Sigmoid colon (tissue), 7 donors: ENCODE measurements around the gene PRKD1. TPM values are rescaled to one million over a fixed set of nuclear protein-coding genes. Genes with fewer than 3 reads are reported as not detected.

ENCODE experiments used
- DNase-seq: peaks from one replicate; pipeline ENCODE4 v3.0.0-alpha.2; 2019
- H3K27ac ChIP-seq, 4 donors: fragments of 200-600 bp; sonication (generic); one replicate each; pipeline ENCODE4 v1.5.1; 2016 to 2019; ENCODE audit warnings: mild to moderate bottlenecking in 1 of 4
- H3K27me3 ChIP-seq, 3 donors: fragments of 200-600 bp; sonication (generic); one replicate each; pipeline ENCODE4 v1.5.1; 2019; ENCODE audit warnings: mild to moderate bottlenecking in 1 of 3
- H3K36me3 ChIP-seq, 4 donors: fragments of 200-600 bp; sonication (generic); one replicate each; pipeline ENCODE4 v1.5.1; 2016 to 2019
- H3K4me1 ChIP-seq, 4 donors: fragments of 200-600 bp; sonication (generic); one replicate each; pipeline ENCODE4 v1.5.1; 2017 to 2019
- H3K4me3 ChIP-seq, 4 donors: fragments of 200-600 bp; sonication (generic); one replicate each; pipeline ENCODE4 v1.5.1; 2017 to 2019; ENCODE audit warnings: mild to moderate bottlenecking in 2 of 4, moderate library complexity in 1 of 4
- H3K9me3 ChIP-seq, 4 donors: fragments of 200-600 bp in 3 of 4; sonication (generic) in 3 of 4; one replicate each; pipeline versions ENCODE4 v1.5.1 to v1.6.1; 2013 to 2019
- EP300 ChIP-seq, 4 donors: sonication (generic); formaldehyde crosslinking; IDR thresholded peaks; one replicate each; pipeline ENCODE4 v1.6.1; 2017; ENCODE audit warnings: antibody characterized with exemption in 4 of 4
- POLR2A ChIP-seq, 2 donors: fragments of 450-650 bp; IDR thresholded peaks; one replicate each; pipeline ENCODE4 v1.6.1; 2016; ENCODE audit warnings: antibody characterized with exemption in 2 of 2, mild to moderate bottlenecking in 2 of 2, moderate library complexity in 2 of 2
- POLR2AphosphoS5 ChIP-seq, 4 donors: sonication (generic); formaldehyde crosslinking; IDR thresholded peaks; one replicate each; pipeline ENCODE4 v1.6.1; 2017; ENCODE audit warnings: antibody characterized with exemption in 4 of 4
- WGBS, 2 donors: extraction: QIAGEN DNeasy Blood & Tissue Kit; methylation state at CpG; one replicate each; pipeline ENCODE4 v1.1.7; 2013; 5-methylcytosine and 5-hydroxymethylcytosine counted together
- intact Hi-C: fragments of 100-400 bp; cut with DNase I; formaldehyde crosslinking; loops from one replicate; pipeline ENCODE4 v1.15.1; 2023
- polyA plus RNA-seq, 3 donors: library from polyadenylated mRNA; stranded (reverse); fragments of 200-250 nt; gene quantifications; one replicate each; pipeline ENCODE4 v1.2.3, GENCODE V29; 2013
- total RNA-seq, 4 donors: library from RNA; depleted of rRNA; stranded (reverse); fragments of >200 nt; gene quantifications; one replicate each; pipeline ENCODE4 v1.1.0, GENCODE V29; 2016
- TF ChIP-seq, protein P1 (sequence below), 4 experiments: fragments of 450-650 bp in 3 of 4; fragments of 200-600 bp in 1 of 4; IDR thresholded peaks; one replicate each; pipeline ENCODE4 v1.5.1; 2016 to 2019; ENCODE audit warnings: antibody characterized with exemption in 4 of 4, mild to moderate bottlenecking in 3 of 4, moderate library complexity in 2 of 4
- donor health status: healthy with polysubstance abuse.
- donor health status: Bipolar disorder and iron deficiency.
- donor health status: healthy.

Gene PRKD1
- 10 to 100 TPM; 14.5 to 27.1 (median 22.8) TPM for total RNA-seq
- 1 to 10 TPM in 1 of 3 donors, under 1 TPM in 2; 0.46 to 2.3 (median 0.60) TPM for polyA plus RNA-seq

DNA sequence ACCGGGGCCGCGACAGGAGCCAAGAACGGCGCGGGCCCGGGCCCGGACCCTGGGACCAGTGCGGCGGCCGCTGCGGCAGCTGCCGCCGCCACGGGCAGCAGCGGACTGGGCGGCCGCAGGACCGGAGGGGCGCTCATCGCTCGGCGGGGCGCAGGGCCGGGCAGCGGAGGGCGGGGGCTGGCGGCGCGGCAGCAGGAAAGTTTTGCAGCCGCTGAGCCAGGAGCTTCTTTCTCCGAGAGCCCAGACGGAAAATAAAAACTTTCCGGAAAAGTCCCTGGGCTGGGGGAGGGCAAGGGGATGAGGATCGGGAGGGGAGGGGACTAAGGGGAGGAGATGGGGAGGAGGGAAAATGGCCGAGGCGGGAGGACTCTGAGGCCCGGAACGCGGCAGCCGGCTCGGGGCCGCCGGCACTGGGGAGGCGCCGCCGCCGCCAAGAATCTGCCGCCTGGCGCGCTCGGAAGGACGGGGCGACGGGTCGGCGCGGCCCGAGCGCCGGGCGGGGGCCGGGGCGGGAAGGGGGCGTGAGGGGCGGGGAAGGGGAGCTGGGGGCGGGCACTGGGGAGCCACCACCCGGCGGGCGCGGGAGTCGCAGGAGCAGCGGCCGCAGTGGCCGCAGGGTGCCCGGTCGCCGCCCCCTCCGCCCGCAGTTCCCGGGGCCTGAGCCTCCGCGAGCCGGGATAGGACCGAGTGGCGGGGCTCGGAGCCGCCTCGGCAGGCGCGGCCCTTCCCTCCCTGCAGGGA lies at the start of gene PRKD1:
PRKD1 (minus strand) TSS at position 472 of the 741 bp plus-strand sequence.
- no peaks in the 10 kb centered on the region for H3K9me3 ChIP-seq
- DNase-seq, result peak; percentile 78
- H3K4me1 ChIP-seq, result peaks cover 0 to 32% (median 22%) of the 10 kb centered on the region in 4 donors
- TF ChIP-seq EP300 (IDR thresholded peaks at IDR 0.05) (no peak), POLR2A (IDR thresholded peaks at IDR 0.05) (no peak), POLR2AphosphoS5 (IDR thresholded peaks at IDR 0.05) (peak in 1 of 4 donors; percentile 9)
- TF ChIP-seq, protein P1, sequence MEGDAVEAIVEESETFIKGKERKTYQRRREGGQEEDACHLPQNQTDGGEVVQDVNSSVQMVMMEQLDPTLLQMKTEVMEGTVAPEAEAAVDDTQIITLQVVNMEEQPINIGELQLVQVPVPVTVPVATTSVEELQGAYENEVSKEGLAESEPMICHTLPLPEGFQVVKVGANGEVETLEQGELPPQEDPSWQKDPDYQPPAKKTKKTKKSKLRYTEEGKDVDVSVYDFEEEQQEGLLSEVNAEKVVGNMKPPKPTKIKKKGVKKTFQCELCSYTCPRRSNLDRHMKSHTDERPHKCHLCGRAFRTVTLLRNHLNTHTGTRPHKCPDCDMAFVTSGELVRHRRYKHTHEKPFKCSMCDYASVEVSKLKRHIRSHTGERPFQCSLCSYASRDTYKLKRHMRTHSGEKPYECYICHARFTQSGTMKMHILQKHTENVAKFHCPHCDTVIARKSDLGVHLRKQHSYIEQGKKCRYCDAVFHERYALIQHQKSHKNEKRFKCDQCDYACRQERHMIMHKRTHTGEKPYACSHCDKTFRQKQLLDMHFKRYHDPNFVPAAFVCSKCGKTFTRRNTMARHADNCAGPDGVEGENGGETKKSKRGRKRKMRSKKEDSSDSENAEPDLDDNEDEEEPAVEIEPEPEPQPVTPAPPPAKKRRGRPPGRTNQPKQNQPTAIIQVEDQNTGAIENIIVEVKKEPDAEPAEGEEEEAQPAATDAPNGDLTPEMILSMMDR (IDR thresholded peaks at IDR 0.05), result peak in 1 of 4 experiments; percentile 41
- 2% methylated on average over 91 of the region's 91 CpGs for WGBS, 2 donors
- peak within 1 kb of the TSS; percentile 67 to 88 (median 72) for H3K4me3 ChIP-seq
- H3K27me3 ChIP-seq, result no peaks in the 10 kb centered on the region
- peak within 1 kb of the TSS; percentile 83 to 85 (median 84) for H3K27ac ChIP-seq
- H3K36me3 ChIP-seq, result no peaks in the 10 kb centered on the region
- intact Hi-C loops, result loop anchor here (5.0 to 10.0 kb wide), 4 partner anchors 75 to 380 kb away; no protein-coding TSS in a partner anchor

DNA sequence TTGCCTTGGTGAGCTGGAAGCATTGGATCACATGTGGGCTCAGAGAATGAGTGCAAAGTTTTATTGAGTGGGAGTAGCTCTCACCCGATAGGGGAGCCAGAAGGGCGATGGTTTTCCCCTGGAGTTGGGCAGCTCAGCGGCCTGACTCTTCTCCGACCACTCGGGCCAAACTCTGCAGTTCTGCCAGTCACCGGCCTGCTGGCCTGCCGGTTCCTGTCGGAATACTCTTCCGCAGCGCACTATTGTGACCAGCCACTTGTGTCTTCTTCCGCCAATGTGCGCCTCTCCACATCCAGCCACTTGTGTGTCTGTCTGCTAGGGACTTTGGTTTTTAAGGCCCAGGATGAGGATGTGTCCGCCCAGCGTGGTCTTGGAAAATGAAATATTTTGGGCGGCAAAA lies 43.5 kb upstream of the PRKD1 start:
- Histone ChIP-seq H3K4me1 (no peaks in the 10 kb centered on the region), H3K27me3 (no peaks in the 10 kb centered on the region), H3K27ac (no peak overlapping the region), H3K36me3 (no peaks in the 10 kb centered on the region), H3K4me3 (no peak overlapping the region), H3K9me3 (no peaks in the 10 kb centered on the region)
- intact Hi-C loops, result no loop called here
- no peak for DNase-seq
- WGBS, 2 donors, result 95 to 97% methylated on average over 15 of the region's 15 CpGs
- no peak for TF ChIP-seq POLR2A (IDR thresholded peaks at IDR 0.05)
- TF ChIP-seq, protein P1 (IDR thresholded peaks at IDR 0.05), result no peak
- TF ChIP-seq POLR2AphosphoS5 (IDR thresholded peaks at IDR 0.05), result no peak
- TF ChIP-seq EP300 (IDR thresholded peaks at IDR 0.05), result no peak

DNA sequence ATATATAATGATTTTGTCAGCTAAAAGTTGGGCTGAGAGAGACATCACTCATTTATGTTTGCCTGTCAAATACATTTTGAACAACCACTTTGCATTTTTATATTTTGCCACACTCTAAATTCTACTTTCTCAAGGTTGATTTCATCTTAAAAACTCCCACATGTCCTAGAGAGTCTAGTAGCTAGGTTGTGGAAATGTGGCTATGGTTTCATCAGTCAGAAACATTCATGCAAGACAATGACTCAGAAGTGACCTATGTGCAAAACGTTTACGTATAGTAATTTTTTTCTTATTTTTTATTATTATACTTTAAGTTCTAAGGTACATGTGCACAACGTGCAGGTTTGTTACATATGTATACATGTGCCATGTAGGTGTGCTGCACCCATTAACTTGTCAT lies 27.4 kb upstream of the PRKD1 start:
- Histone ChIP-seq H3K9me3 (peaks cover 0 to 3% (median 0%) of the 10 kb centered on the region in 4 donors), H3K27ac (no peak overlapping the region), H3K4me1 (no peaks in the 10 kb centered on the region), H3K4me3 (no peak overlapping the region), H3K27me3 (no peaks in the 10 kb centered on the region), H3K36me3 (no peaks in the 10 kb centered on the region)
- intact Hi-C loops, result no loop called here
- DNase-seq, result no peak
- TF ChIP-seq POLR2A (IDR thresholded peaks at IDR 0.05) (no peak), EP300 (IDR thresholded peaks at IDR 0.05) (no peak)
- WGBS, 2 donors, result 75 to 90% methylated on average over 3 of the region's 3 CpGs

DNA sequence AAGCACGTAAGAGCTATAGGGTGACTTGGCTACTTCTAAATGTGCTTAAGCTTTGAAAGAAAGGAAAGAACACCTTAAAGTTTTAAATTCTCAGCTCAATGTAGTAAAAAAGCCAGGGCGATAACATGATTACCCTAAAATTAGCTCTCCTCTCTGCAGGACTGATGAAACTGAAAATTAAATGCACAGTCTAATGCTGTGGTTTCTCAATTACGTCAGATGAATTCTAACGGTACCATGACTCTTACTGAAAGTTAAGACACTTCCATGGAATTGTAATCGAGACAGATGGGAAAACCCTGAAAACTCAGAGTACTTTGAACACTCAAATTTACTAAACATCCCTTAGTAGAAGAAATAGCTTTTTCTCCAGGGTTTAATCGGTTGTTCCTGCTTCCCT lies 25.9 kb upstream of the PRKD1 start:
- Histone ChIP-seq H3K36me3 (no peaks in the 10 kb centered on the region), H3K4me3 (no peak overlapping the region), H3K27me3 (no peaks in the 10 kb centered on the region), H3K9me3 (peaks cover 0 to 3% (median 0%) of the 10 kb centered on the region in 4 donors), H3K27ac (no peak overlapping the region), H3K4me1 (no peaks in the 10 kb centered on the region)
- intact Hi-C loops, result no loop called here
- TF ChIP-seq POLR2AphosphoS5 (IDR thresholded peaks at IDR 0.05), result no peak
- TF ChIP-seq, protein P1 (IDR thresholded peaks at IDR 0.05), result no peak
- TF ChIP-seq POLR2A (IDR thresholded peaks at IDR 0.05), result no peak
- TF ChIP-seq EP300 (IDR thresholded peaks at IDR 0.05), result no peak
- 84% methylated on average over 6 of the region's 6 CpGs for WGBS, 2 donors
- DNase-seq, result no peak

DNA sequence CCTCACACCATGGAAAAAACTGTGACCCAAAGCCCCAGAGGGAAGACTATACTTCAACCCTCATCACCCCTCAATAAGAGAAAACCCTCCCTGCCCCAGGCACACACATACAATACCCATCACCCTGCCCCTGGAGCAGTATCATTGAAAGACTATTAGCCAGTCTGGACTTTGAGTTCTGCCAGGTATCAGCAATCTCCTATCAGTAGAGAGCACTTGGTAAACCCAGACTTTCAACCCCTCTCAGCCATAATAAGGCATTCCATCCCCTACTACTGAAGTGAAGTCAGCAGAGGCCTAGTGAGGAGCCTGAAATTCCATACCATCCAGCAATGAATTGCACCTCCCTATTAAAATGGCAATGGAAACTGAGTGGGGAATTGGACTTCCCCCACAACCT lies 16.4 kb upstream of the PRKD1 start:
- DNase-seq, result no peak
- H3K4me3 ChIP-seq, result no peak overlapping the region
- peaks cover 0 to 7% (median 4%) of the 10 kb centered on the region in 4 donors for H3K9me3 ChIP-seq
- TF ChIP-seq POLR2AphosphoS5 (IDR thresholded peaks at IDR 0.05) (no peak), POLR2A (IDR thresholded peaks at IDR 0.05) (no peak), EP300 (IDR thresholded peaks at IDR 0.05) (no peak)
- TF ChIP-seq, protein P1 (IDR thresholded peaks at IDR 0.05), result no peak
- no peaks in the 10 kb centered on the region for H3K36me3 ChIP-seq
- H3K4me1 ChIP-seq, result no peaks in the 10 kb centered on the region
- no peaks in the 10 kb centered on the region for H3K27me3 ChIP-seq
- intact Hi-C loops, result no loop called here
- H3K27ac ChIP-seq, result no peak overlapping the region
